Caco-2 (cell line): Measurements from ENCODE around the gene LARP7. TPM values are rescaled to one million over a fixed set of nuclear protein-coding genes. Genes with fewer than 3 reads are reported as not detected.

Experiments
- BruUV-seq: library from RNA; stranded (reverse); fragments of 400-500 nt; replicated peaks from 2 replicates; lab custom pipeline; 2021; lab: Mats Ljungman, UMichigan
- CTCF ChIA-PET: fragments of 300-600 bp; sonication (Branson Sonifier 250); formaldehyde crosslinking; loops from one replicate; lab custom pipeline; 2022; ENCODE audit warnings: antibody characterized with exemption; lab: Charles Lee
- POLR2A ChIA-PET: fragments of 300-600 bp; sonication (Branson Sonifier 250); formaldehyde crosslinking; loops from one replicate; lab custom pipeline; 2022; ENCODE audit warnings: antibody characterized with exemption; lab: Charles Lee
- DNase-seq, 2 experiments: peaks; one replicate each; pipeline versions ENCODE4 v3.0.0 to v3.0.0-alpha.2; 2020 to 2022
- H3K27me3 ChIP-seq: replicated peaks from 2 replicates; pipeline ENCODE4 v1.6.0; 2011; ENCODE audit warnings: low read length; ENCODE audit not compliant: control insufficient read depth, insufficient read depth
- H3K36me3 ChIP-seq: 2 replicates; pipeline ENCODE4 v1.5.1; 2011; ENCODE audit warnings: low read length; ENCODE audit not compliant: control insufficient read depth, insufficient read depth
- H3K4me1 ChIP-seq: fragments of 250-450 bp; sonication (Bioruptor Pico); 2 replicates; pipeline ENCODE4 v1.5.1; 2020; ENCODE audit warnings: mild to moderate bottlenecking
- H3K4me3 ChIP-seq: 2 replicates; pipeline ENCODE4 v1.5.1; 2011; ENCODE audit warnings: low read depth, mild to moderate bottlenecking, control low read depth, low read length
- H3K9me3 ChIP-seq: fragments of 250-450 bp; sonication (Bioruptor Pico); 2 replicates; pipeline ENCODE4 v1.5.1; 2020; ENCODE audit warnings: mild to moderate bottlenecking, moderate library complexity
- H3K27ac Mint-ChIP-seq: one replicate; pipeline ENCODE4 v1.8.0; 2022; ENCODE audit warnings: mixed read lengths; ENCODE audit not compliant: unreplicated experiment
- H3K27me3 Mint-ChIP-seq: one replicate; pipeline ENCODE4 v1.8.0; 2022; ENCODE audit warnings: mixed read lengths; ENCODE audit not compliant: insufficient read depth, unreplicated experiment
- H3K36me3 Mint-ChIP-seq: one replicate; pipeline ENCODE4 v1.8.0; 2022; ENCODE audit warnings: mild to moderate bottlenecking, mixed read lengths; ENCODE audit not compliant: insufficient read depth, unreplicated experiment
- H3K4me1 Mint-ChIP-seq: one replicate; pipeline ENCODE4 v1.8.0; 2022; ENCODE audit warnings: low read depth, mixed read lengths; ENCODE audit not compliant: unreplicated experiment
- H3K4me3 Mint-ChIP-seq: one replicate; pipeline ENCODE4 v1.8.0; 2022; ENCODE audit warnings: mild to moderate bottlenecking, moderate library complexity, mixed read lengths; ENCODE audit not compliant: unreplicated experiment
- H3K9me3 Mint-ChIP-seq: one replicate; pipeline ENCODE4 v1.8.0; 2022; ENCODE audit warnings: mixed read lengths; ENCODE audit not compliant: unreplicated experiment
- CTCF ChIP-seq, 2 experiments: fragments of 200-600 bp in 1 of 2; IDR thresholded peaks; 1 replicate in 1 of 2; 2 replicates in 1 of 2; pipeline versions ENCODE4 v1.5.1 to v1.8.0; 2011 to 2022; ENCODE audit warnings: antibody characterized with exemption in 1 of 2, control low read depth in 1 of 2, inconsistent platforms in 1 of 2, low read depth in 1 of 2, low read length in 1 of 2, mild to moderate bottlenecking in 1 of 2, moderate library complexity in 1 of 2; ENCODE audit not compliant: insufficient read depth in 1 of 2, severe bottlenecking in 1 of 2, unreplicated experiment in 1 of 2
- intact Hi-C: fragments of 100-400 bp; cut with micrococcal nuclease; formaldehyde crosslinking; loops from one replicate; pipeline ENCODE4 v1.10.0; 2022; ENCODE audit not compliant: unreplicated experiment
- total RNA-seq: library from RNA; stranded (reverse); gene quantifications from 2 replicates; pipeline ENCODE4 v1.2.3, GENCODE V29; 2022

Gene LARP7
- total RNA-seq, 1 experiment from 2014 or later = 38.0 TPM

- Mint-ChIP-seq H3K9me3 (peaks cover 18% of the 10 kb centered on the region), H3K27me3 (no peaks in the 10 kb centered on the region), H3K4me3 (no peak overlapping the region), H3K36me3 (peaks cover 6% of the 10 kb centered on the region), H3K4me1 (peaks cover 18% of the 10 kb centered on the region), H3K27ac (no peak overlapping the region)
- POLR2A ChIA-PET = no interaction called here
- DNase-seq = no peak
- no peaks in the 10 kb centered on the region for H3K36me3 ChIP-seq
- H3K4me3 ChIP-seq = no peak overlapping the region
- H3K27me3 ChIP-seq = no peaks in the 10 kb centered on the region
- H3K4me1 ChIP-seq = no peaks in the 10 kb centered on the region
- intact Hi-C loops = no loop called here
- H3K9me3 ChIP-seq = no peaks in the 10 kb centered on the region
- CTCF ChIA-PET = no interaction called here
- BruUV-seq = no TSS peak
- no peak for TF ChIP-seq CTCF (IDR thresholded peaks at IDR 0.05; ENCODE audit: insufficient read depth in 1 of 2, low read depth in 1 of 2, low read length in 1 of 2, severe bottlenecking in 1 of 2, unreplicated experiment in 1 of 2)
Observed at GRCh38 chr4:112592717-112593116, 44.2 kb upstream of the LARP7 start.

- no peaks in the 10 kb centered on the region for H3K36me3 ChIP-seq
- CTCF ChIA-PET = no interaction called here
- intact Hi-C loops = no loop called here
- H3K27me3 ChIP-seq = no peaks in the 10 kb centered on the region
- no TSS peak for BruUV-seq
- TF ChIP-seq CTCF (IDR thresholded peaks at IDR 0.05; ENCODE audit: insufficient read depth in 1 of 2, low read depth in 1 of 2, low read length in 1 of 2, severe bottlenecking in 1 of 2, unreplicated experiment in 1 of 2) = no peak
- Mint-ChIP-seq H3K36me3 (peaks cover 6% of the 10 kb centered on the region), H3K4me3 (no peak overlapping the region), H3K27me3 (no peaks in the 10 kb centered on the region), H3K27ac (no peak overlapping the region), H3K4me1 (peaks cover 18% of the 10 kb centered on the region), H3K9me3 (peaks cover 18% of the 10 kb centered on the region)
- H3K4me3 ChIP-seq = no peak overlapping the region
- no peaks in the 10 kb centered on the region for H3K4me1 ChIP-seq
- no peak for DNase-seq
- no peaks in the 10 kb centered on the region for H3K9me3 ChIP-seq
- POLR2A ChIA-PET = no interaction called here
Observed at GRCh38 chr4:112593438-112594133, 43.4 kb upstream of the LARP7 start.

- H3K4me3 Mint-ChIP-seq = no peak overlapping the region
- H3K36me3 Mint-ChIP-seq = peaks cover 6% of the 10 kb centered on the region
- no peak overlapping the region for H3K27ac Mint-ChIP-seq
- H3K9me3 Mint-ChIP-seq = peaks cover 18% of the 10 kb centered on the region
- no peaks in the 10 kb centered on the region for H3K27me3 Mint-ChIP-seq
- POLR2A ChIA-PET = no interaction called here
- H3K36me3 ChIP-seq = no peaks in the 10 kb centered on the region
- intact Hi-C loops = no loop called here
- BruUV-seq = no TSS peak
- no peaks in the 10 kb centered on the region for H3K4me1 ChIP-seq
- no peak for DNase-seq
- CTCF ChIA-PET = no interaction called here
- peaks cover 12% of the 10 kb centered on the region for H3K4me1 Mint-ChIP-seq
- no peaks in the 10 kb centered on the region for H3K27me3 ChIP-seq
- TF ChIP-seq CTCF (IDR thresholded peaks at IDR 0.05; ENCODE audit: insufficient read depth in 1 of 2, low read depth in 1 of 2, low read length in 1 of 2, severe bottlenecking in 1 of 2, unreplicated experiment in 1 of 2) = no peak
- H3K4me3 ChIP-seq = no peak overlapping the region
- no peaks in the 10 kb centered on the region for H3K9me3 ChIP-seq
Observed at GRCh38 chr4:112594993-112595392, 42.0 kb upstream of the LARP7 start.
